HepG2 (cell line): ENCODE measurements around the gene TEX101. TPM values are rescaled to one million over a fixed set of nuclear protein-coding genes. Genes with fewer than 3 reads are reported as not detected.

Source experiments
- ATF6 ChIP-seq: sonication (generic); formaldehyde crosslinking; conservative IDR thresholded peaks from 2 replicates; pipeline ENCODE4 v1.4.0; 2020; ENCODE audit warnings: missing genetic modification reagents
- CEBPB ChIP-seq: IDR thresholded peaks from 2 replicates; pipeline ENCODE4 v1.6.1; 2011; ENCODE audit warnings: low read depth, low read length, improper control_type of control experiment, borderline replicate concordance
- HNF1B ChIP-seq: sonication (generic); formaldehyde crosslinking; IDR thresholded peaks from 2 replicates; pipeline ENCODE4 v1.5.1; 2020; ENCODE audit warnings: mild to moderate bottlenecking, moderate library complexity, missing genetic modification reagents
- SOX13 ChIP-seq, 3 experiments: fragments of 450-650 bp in 1 of 3; sonication (generic) in 1 of 3; formaldehyde crosslinking in 1 of 3; IDR thresholded peaks in 2 of 3; conservative IDR thresholded peaks in 1 of 3; 2 replicates each; pipeline versions ENCODE4 v1.5.0 to v1.6.1; 2016 to 2020; ENCODE audit warnings: antibody characterized with exemption in 1 of 3, mild to moderate bottlenecking in 1 of 3, missing compliant biosample characterization in 1 of 3, missing genetic modification reagents in 1 of 3, moderate library complexity in 1 of 3
- ZNF121 ChIP-seq: sonication (generic); formaldehyde crosslinking; IDR thresholded peaks from 2 replicates; pipeline ENCODE4 v1.5.0; 2020; ENCODE audit warnings: mild to moderate bottlenecking, missing genetic modification reagents
- ZNF160 ChIP-seq: sonication (generic); formaldehyde crosslinking; IDR thresholded peaks from 2 replicates; pipeline ENCODE4 v1.8.0; 2022; ENCODE audit warnings: mild to moderate bottlenecking, inconsistent platforms, missing genetic modification reagents
- polyA plus RNA-seq, 8 experiments: library from polyadenylated mRNA; depleted of rRNA in 3 of 8; stranded (reverse) in 7 of 8; unstranded in 1 of 8; fragments of >200 nt; fragmentation: Illumina TruSeq in 4 of 8; extraction: Trizol in 4 of 8; gene quantifications; 2 replicates each; pipeline versions ENCODE4 v1.2.1 to v1.2.3, GENCODE V29; 2011 to 2016; ENCODE audit warnings: low read depth in 4 of 8, missing spikeins in 1 of 8, mixed read lengths in 1 of 8; ENCODE audit not compliant: insufficient read depth in 1 of 8
- total RNA-seq, 5 experiments: library from RNA; depleted of rRNA; stranded (reverse); fragments of >200 nt; fragmentation: Illumina TruSeq; extraction: Trizol; gene quantifications; 2 replicates each; pipeline ENCODE4 v1.2.3, GENCODE V29; 2016; ENCODE audit warnings: low read depth in 1 of 5

TEX101 gene
- total and polyA plus RNA-seq, 2 of the 13 experiments (the other 11 are each of a cell fraction or from before 2014, with no cell fraction given) = not detected

GRCh38 chr19:43467730-43468129, 53.0 kb downstream of the TEX101 start (continued):
- TF ChIP-seq ATF6 (CRISPR knock-in tag) = no peak
- TF ChIP-seq HNF1B (CRISPR knock-in tag) = no peak
- peak; percentile 72 for TF ChIP-seq CEBPB
- no peak for TF ChIP-seq ZNF121 (CRISPR knock-in tag)
- TF ChIP-seq SOX13 (IDR thresholded peaks at IDR 0.05) = no peak
- no peak for TF ChIP-seq SOX13 (CRISPR knock-in tag; conservative IDR thresholded peaks at IDR 0.05 in 1 of 2, IDR thresholded peaks at IDR 0.05 in 1 of 2)
- no peak for TF ChIP-seq ZNF160 (CRISPR knock-in tag)

Other genes starting within 250 kb of the TEX101 start
- not detected in 2 replicates for gene PSG5, start 228.4 kb upstream of the TEX101 start, total RNA-seq (2016; rRNA removed; fragmentation: Illumina TruSeq; extraction: Trizol)
- gene PSG5, start 228.4 kb upstream of the TEX101 start, polyA plus RNA-seq (2011; rRNA removed) = not detected in 2 replicates
- not detected in 2 replicates for gene PSG4, start 209.3 kb upstream of the TEX101 start, total RNA-seq (2016; rRNA removed; fragmentation: Illumina TruSeq; extraction: Trizol)
- gene PSG4, start 209.3 kb upstream of the TEX101 start, polyA plus RNA-seq (2011; rRNA removed) = 0.47 TPM in 1 of 2 replicates, not detected in the other
- gene PSG9, start 145.4 kb upstream of the TEX101 start, total RNA-seq (2016; rRNA removed; fragmentation: Illumina TruSeq; extraction: Trizol) = not detected in 2 replicates
- gene PSG9, start 145.4 kb upstream of the TEX101 start, polyA plus RNA-seq (2011; rRNA removed) = 0.04 and 0.17 TPM in 2 replicates
- not detected in 2 replicates for gene CD177, start 61.2 kb upstream of the TEX101 start, total RNA-seq (2016; rRNA removed; fragmentation: Illumina TruSeq; extraction: Trizol)
- gene CD177, start 61.2 kb upstream of the TEX101 start, polyA plus RNA-seq (2011; rRNA removed) = not detected in 2 replicates
- 0.15 and 0.51 TPM in 2 replicates for gene LYPD3, start 50.7 kb downstream of the TEX101 start, total RNA-seq (2016; rRNA removed; fragmentation: Illumina TruSeq; extraction: Trizol)
- 1.5 and 2.6 TPM in 2 replicates for gene LYPD3, start 50.7 kb downstream of the TEX101 start, polyA plus RNA-seq (2011; rRNA removed)
- 9.0 and 14.5 TPM in 2 replicates for gene PHLDB3, start 89.9 kb downstream of the TEX101 start, total RNA-seq (2016; rRNA removed; fragmentation: Illumina TruSeq; extraction: Trizol)
- gene PHLDB3, start 89.9 kb downstream of the TEX101 start, polyA plus RNA-seq (2011; rRNA removed) = 11.3 and 14.2 TPM in 2 replicates
- gene ETHE1, start 112.3 kb downstream of the TEX101 start, total RNA-seq (2016; rRNA removed; fragmentation: Illumina TruSeq; extraction: Trizol) = 25.9 and 32.5 TPM in 2 replicates
- 58.4 and 67.9 TPM in 2 replicates for gene ETHE1, start 112.3 kb downstream of the TEX101 start, polyA plus RNA-seq (2011; rRNA removed)
- gene ZNF575, start 118.3 kb downstream of the TEX101 start, total RNA-seq (2016; rRNA removed; fragmentation: Illumina TruSeq; extraction: Trizol) = 0.27 TPM in 1 of 2 replicates, not detected in the other
- 0.17 TPM in 2 replicates for gene ZNF575, start 118.3 kb downstream of the TEX101 start, polyA plus RNA-seq (2011; rRNA removed)
- gene XRCC1, start 160.6 kb downstream of the TEX101 start, total RNA-seq (2016; rRNA removed; fragmentation: Illumina TruSeq; extraction: Trizol) = 21.8 and 26.3 TPM in 2 replicates
- 24.7 and 28.7 TPM in 2 replicates for gene XRCC1, start 160.6 kb downstream of the TEX101 start, polyA plus RNA-seq (2011; rRNA removed)
- 0.24 TPM in 1 of 2 replicates, not detected in the other for gene PINLYP, start 160.9 kb downstream of the TEX101 start, total RNA-seq (2016; rRNA removed; fragmentation: Illumina TruSeq; extraction: Trizol)
- 0.20 and 0.21 TPM in 2 replicates for gene PINLYP, start 160.9 kb downstream of the TEX101 start, polyA plus RNA-seq (2011; rRNA removed)
- 12.4 and 16.5 TPM in 2 replicates for gene IRGQ, start 181.2 kb downstream of the TEX101 start, total RNA-seq (2016; rRNA removed; fragmentation: Illumina TruSeq; extraction: Trizol)
- 11.4 and 11.6 TPM in 2 replicates for gene IRGQ, start 181.2 kb downstream of the TEX101 start, polyA plus RNA-seq (2011; rRNA removed)
- 9.6 and 10.9 TPM in 2 replicates for gene ZNF576, start 181.7 kb downstream of the TEX101 start, total RNA-seq (2016; rRNA removed; fragmentation: Illumina TruSeq; extraction: Trizol)
- gene ZNF576, start 181.7 kb downstream of the TEX101 start, polyA plus RNA-seq (2011; rRNA removed) = 7.2 and 10.2 TPM in 2 replicates
- gene SRRM5, start 197.2 kb downstream of the TEX101 start, total RNA-seq (2016; rRNA removed; fragmentation: Illumina TruSeq; extraction: Trizol) = 0.11 TPM in 1 of 2 replicates, not detected in the other
- gene SRRM5, start 197.2 kb downstream of the TEX101 start, polyA plus RNA-seq (2011; rRNA removed) = 0.16 TPM in 2 replicates
- 24.0 and 26.9 TPM in 2 replicates for gene ZNF428, start 204.7 kb downstream of the TEX101 start, total RNA-seq (2016; rRNA removed; fragmentation: Illumina TruSeq; extraction: Trizol)
- 10.4 and 11.5 TPM in 2 replicates for gene ZNF428, start 204.7 kb downstream of the TEX101 start, polyA plus RNA-seq (2011; rRNA removed)
- gene CADM4, start 225.0 kb downstream of the TEX101 start, total RNA-seq (2016; rRNA removed; fragmentation: Illumina TruSeq; extraction: Trizol) = 6.4 and 16.0 TPM in 2 replicates
- 8.5 and 15.4 TPM in 2 replicates for gene CADM4, start 225.0 kb downstream of the TEX101 start, polyA plus RNA-seq (2011; rRNA removed)